Measurements from ENCODE around the gene SLC25A29.
A peak's percentile ranks its signal among the peaks of the same experiment; 100 is the strongest.

The SLC25A29 gene

DNA sequence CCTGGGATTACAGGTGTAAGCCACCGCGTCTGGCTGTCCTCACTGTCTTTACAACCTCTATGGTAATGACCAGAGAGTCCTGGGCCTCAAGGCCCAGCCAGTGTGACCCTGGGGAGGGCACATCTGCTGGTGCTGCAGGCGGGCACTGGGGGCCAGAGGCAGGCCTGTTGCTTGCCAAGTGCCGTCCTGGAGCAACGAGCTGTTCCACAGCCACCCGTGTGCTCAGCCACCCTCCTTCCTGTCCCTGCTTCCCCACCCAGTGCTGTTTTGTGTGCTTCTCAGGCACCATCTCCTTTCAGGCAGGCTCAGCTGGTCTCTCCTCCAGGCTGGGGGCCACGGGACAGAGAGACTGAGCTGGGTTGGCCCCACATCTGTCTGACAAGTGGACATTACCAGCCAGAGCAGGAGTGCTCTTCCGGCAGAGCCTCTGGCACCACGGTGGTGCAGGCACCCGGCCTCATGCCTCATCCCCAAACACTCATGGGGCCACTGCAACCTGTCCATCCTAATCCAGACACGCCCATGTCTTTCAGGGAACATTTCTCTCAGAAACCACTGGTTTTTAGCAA is 25.9 kb upstream of the SLC25A29 start:
- no peak for DNase-seq (ENCODE audit: low read depth in 3 of 3)

DNA sequence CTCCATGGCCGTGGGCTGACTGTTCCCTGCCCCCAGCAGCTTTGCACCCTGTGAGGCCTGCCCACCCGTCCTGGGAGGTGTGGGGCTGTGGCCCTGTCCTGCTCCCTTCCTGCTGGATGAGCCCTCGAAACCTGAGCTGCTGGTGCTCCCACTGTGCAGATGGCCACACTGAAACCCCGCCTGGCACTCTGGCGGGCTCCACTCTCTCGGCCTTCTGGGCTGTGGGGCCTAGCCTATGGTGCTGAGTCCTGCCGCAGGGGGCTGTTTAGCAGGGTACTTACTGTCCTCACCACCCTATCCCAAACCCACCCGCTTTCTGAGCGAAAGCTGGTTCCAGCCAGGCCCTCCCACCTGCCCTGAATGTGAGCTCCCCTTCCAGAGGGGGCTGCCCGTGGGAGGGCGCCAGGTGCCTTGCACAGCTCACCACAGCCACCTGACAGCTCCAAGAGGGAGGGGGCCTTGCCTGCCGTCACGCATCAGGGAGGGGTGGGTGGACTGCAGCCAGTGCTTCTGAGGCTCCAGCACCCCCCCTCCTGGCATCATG is 24.2 kb upstream of the SLC25A29 start:
- no peak for DNase-seq (ENCODE audit: low read depth in 3 of 3)

DNA sequence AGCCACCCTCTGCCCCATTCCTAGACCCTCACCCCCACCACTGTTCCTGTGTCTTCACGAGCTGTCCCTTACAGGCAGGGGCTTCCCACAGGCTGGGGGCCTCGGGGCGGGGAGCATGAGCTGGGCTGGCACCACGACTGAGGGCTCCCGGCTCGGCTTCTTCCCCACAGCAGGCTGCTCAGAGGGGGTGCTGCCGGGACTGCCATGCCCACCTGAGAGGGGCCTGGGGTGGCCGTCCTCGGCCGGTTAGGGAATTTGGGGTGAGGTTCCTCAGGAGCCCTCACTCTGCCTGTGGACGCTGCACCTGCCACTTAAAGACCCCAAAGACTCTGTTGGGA is 23.7 kb upstream of the SLC25A29 start:
- no peak for DNase-seq (ENCODE audit: low read depth in 3 of 3)

DNA sequence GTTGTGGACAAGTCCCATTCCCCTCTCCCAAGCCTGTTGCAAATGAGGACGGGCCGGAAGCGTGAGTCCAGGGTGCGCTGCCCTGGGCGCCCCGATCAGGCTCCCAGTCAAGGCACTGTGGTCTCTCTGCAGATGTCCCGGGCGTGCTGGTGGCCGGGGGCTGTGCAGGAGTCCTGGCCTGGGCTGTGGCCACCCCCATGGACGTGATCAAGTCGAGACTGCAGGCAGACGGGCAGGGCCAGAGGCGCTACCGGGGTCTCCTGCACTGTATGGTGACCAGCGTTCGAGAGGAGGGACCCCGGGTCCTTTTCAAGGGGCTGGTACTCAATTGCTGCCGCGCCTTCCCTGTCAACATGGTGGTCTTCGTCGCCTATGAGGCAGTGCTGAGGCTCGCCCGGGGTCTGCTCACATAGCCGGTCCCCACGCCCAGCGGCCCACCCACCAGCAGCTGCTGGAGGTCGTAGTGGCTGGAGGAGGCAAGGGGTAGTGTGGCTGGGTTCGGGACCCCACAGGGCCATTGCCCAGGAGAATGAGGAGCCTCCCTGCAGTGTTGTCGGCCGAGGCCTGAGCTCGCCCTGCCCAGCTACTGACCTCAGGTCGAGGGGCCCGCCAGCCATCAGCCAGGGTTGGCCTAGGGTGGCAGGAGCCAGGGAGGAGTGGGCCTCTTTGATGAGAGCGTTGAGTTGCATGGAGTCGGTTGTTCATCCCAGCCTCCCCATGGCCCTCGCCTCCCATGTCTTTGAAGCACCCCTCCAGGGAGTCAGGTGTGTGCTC is 23.2 kb upstream of the SLC25A29 start:
- no peak for DNase-seq (ENCODE audit: low read depth in 3 of 3)

DNA sequence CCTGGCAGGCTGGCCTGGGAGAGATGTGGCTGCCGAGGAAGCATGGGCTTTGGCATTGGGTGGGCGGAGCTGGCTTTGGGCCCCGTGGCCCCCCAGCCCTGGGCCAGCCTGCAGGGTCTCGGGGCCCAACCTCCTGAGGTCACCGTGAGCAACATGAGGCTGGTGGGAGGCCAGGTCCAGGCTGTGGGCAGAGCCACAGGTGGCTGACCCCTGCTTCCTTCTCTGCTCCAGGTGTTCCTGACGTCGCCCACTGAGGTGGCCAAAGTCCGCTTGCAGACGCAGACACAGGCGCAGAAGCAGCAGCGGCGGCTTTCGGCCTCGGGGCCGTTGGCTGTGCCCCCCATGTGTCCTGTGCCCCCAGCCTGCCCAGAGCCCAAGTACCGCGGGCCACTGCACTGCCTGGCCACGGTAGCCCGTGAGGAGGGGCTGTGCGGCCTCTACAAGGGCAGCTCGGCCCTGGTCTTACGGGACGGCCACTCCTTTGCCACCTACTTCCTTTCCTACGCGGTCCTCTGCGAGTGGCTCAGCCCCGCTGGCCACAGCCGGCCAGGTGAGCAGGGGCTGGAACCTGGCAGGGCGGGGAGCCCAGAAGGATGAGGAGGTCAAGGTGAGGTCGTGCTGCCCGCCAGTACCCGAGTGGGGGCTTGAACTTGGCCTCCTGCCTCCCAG is 22.4 kb upstream of the SLC25A29 start:
- no peak for DNase-seq (ENCODE audit: low read depth in 3 of 3)

DNA sequence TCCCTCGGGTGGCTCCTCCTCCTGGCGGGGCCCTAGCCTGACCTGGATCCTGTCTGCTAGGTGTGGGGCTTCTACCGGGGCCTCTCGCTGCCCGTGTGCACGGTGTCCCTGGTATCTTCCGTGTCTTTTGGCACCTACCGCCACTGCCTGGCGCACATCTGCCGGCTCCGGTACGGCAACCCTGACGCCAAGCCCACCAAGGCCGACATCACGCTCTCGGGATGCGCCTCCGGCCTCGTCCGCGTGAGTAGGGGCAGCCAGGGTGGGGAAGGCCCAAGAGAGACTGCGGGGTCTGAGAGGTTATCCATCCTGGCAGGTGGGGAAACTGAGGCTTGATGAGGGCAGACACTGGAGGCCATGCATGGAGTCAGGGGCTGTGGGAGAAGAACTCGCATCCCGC is 20.9 kb upstream of the SLC25A29 start:
- no peak for DNase-seq (ENCODE audit: low read depth in 3 of 3)

DNA sequence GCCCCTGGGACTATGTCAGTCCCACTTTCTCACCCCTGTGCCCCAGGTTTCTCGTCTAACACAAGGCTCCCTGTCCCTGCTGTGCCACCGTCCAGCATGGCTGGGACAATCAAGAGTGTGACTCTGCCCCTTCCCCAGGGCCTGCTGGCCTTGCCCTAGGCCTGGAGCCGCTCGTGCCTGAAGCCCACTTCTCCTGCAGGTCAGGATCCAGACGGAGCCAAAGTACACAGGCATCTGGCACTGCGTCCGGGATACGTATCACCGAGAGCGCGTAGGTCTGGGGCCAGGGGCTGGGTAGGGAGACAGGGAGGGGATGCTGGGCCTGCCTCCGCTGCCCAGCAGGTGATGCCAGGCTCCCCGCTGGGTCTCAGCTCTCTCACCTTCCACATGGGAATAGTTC is 19.7 kb upstream of the SLC25A29 start:
- DNase-seq (ENCODE audit: low read depth in 3 of 3), result no peak

DNA sequence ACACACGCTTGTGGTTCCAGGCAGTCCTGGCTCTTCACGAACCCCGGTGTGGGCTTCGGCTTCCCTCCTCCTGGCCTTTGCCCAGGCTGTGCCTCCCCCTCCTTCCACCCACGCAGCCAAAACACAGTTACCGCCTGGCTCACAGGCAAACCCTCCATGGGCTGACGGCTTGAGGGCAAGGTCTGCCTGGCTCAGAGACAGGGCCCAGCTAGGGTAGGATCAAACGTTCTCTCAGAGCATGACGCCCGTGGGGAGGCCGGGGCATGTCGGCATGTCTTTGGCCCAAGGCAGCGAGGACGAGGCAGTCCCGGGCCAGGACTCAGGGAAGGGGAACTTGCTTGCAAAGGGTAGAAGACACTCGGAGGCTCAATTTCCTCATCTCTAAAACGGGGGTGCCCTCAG is 19.0 kb upstream of the SLC25A29 start:
- no peak for DNase-seq (ENCODE audit: low read depth in 3 of 3)

DNA sequence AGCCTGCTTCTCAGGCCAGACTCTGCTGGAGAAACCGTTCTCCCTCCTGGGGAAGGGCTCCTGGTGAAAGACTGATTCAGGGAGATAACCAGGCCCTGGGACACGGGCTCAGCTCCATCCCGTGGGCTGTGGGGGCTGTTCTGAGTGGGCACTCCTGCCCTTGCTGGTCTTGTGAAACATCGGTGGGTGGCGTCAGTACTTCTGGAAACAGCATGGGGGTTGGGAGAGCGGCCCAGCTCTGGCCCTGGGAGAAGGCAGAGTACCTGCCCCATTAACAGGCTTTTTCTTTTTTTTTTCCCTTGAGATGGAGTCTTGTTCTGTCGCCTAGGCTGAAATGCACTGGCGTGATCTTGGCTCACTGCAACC is 17.7 kb upstream of the SLC25A29 start:
- DNase-seq (ENCODE audit: low read depth in 3 of 3), result no peak

DNA sequence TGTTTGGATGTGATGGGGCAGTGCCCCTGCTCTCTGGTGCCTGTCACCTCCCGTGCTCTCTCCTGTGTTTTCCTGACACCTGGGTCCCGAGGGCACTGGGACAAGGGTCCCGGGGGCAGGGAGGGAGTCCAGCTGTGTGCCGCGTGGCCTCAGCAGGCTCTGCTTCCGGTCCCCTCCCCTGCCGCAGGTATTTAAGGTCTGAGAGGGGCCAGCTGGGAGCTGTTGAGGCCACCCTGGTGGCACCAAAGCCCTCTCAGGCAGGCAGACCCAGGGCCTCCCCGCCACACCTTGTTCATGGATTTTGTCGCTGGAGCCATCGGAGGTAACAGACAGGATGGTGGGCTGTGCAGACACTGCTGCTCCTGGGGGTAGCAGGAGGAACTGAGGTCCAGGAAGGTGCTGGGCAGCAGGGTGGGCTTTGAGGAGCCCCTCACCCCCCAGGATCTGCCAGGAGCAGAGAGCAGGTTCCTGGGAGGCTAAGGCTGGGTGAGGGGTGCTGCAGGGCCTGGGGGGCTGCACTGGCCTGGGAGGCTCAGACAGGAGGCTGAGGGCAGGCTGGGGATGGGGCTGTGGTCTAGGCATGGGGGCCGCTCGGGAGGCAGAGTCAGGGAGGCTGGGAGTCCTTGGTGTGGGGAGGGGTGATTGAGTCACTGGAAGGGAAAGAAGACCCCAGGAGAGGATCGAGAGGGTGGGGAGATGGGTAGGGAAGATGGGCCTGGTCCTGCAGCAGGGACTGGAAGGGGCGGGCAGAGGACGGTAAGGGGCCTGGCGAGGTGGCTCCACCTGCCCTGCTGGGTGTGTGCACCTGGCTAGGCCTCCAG is 17.1 kb upstream of the SLC25A29 start, which contains the start of gene SLC25A47:
TSS of gene SLC25A47 (plus strand) at position 219 of the 821 bp plus-strand sequence. CDS start at position 295, 76 bp downstream.
- no peak for DNase-seq (ENCODE audit: low read depth in 3 of 3)

DNA sequence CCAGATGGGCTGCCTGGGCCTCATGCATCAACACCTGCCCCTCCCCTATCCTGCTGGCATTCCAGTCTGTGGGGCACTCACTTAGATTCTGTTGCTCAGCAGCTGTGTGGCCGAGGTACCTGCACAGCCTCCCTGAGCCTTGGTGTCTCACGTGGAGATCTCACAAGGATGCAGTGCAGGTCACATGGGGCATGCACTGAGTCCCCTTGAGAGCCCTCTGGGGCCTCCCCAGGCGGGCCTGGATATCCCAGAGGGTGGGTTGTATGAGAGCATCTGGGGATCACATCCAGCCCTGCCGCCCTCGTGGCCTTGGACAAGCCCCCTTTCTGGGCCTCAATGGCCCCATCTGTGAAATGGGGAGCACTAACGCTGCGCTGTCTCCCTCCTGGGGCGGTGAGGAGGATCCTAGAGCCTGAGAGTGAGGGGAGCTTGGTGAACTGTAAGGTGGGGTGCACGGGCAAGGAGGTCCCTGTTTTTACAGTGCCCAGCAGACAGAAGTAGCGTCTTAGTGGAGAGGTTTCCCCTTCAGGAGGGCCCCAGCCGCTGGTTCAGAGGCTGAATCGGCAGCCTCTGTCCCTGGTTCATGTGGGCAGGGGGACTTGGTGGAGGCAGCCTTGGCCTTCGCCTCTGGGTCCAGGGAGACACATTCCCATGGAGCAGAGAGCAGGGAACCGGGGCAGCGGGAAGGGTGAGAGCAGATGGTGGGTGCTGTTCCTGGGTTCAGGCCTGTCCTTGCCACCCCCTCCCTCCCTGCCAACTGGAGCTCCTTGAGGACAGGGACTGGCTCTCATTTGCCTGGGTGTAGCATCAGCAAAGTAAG is 16.1 kb upstream of the SLC25A29 start:
- no peak for DNase-seq (ENCODE audit: low read depth in 3 of 3)

DNA sequence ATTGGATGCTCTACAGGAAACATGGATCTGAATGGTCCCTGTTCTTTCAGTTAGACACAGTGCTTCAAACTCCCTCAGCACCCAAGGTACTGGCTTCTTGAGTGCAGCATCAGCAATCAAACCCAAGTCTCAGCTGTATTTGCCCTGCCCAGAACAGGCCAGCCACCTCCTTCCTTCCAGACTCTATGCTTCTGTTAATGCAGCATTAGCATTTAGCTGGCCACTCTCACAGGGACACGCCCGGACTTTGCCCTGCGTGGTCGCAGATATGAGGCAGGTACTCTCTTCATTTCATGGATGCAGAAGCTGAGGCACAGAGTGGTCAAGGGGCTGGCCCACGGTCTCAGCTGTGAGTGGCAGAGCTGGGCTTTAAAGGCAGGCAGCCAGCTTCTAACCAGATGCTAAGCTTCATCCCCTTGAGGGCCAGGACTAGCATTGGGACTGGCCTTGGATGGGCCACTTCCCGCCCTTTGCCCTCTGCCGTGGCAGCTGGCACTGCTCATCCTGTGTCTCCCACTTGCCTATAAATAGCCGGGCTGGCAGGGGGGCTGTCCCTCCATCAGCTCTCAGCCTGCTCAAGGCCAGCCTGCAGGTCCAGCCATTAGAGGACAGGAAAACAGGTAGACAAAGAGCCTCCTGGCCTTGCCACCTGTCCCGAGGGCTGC is 15.4 kb upstream of the SLC25A29 start:
- no peak for DNase-seq (ENCODE audit: low read depth in 3 of 3)

DNA sequence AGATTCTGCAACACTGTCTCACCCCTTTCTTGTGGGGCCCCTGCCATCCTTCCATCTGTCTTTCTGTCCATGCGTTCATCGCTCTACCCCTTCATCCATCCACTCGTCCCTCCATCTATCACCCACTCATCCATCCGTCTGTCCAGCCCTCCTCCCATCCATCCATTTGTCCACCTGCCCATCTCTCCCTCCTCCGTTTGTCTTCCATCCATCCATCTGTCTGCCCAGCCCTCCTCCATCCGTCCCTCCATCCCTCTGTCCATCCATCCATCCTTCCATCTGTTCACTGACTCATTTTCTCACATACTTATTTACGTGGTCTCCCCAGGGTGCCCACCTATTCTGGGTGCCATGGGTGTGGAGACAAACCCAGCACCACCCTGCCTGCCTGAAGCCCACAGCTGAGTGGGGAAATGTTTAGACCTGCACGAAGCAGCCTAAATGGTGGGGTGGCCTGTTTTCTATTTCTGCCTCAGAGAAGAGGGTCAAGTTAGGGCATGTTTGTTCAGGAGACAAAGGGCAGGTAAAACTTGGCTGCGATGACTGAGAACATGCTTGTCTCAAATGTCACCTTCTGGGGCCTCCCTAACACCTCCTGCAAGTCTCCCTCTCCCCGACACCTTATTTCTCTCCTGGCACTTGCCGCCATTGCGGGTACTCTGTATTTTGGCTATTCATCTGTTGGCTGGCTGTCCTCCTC is 14.1 kb upstream of the SLC25A29 start:
- DNase-seq (ENCODE audit: low read depth in 3 of 3), result no peak

DNA sequence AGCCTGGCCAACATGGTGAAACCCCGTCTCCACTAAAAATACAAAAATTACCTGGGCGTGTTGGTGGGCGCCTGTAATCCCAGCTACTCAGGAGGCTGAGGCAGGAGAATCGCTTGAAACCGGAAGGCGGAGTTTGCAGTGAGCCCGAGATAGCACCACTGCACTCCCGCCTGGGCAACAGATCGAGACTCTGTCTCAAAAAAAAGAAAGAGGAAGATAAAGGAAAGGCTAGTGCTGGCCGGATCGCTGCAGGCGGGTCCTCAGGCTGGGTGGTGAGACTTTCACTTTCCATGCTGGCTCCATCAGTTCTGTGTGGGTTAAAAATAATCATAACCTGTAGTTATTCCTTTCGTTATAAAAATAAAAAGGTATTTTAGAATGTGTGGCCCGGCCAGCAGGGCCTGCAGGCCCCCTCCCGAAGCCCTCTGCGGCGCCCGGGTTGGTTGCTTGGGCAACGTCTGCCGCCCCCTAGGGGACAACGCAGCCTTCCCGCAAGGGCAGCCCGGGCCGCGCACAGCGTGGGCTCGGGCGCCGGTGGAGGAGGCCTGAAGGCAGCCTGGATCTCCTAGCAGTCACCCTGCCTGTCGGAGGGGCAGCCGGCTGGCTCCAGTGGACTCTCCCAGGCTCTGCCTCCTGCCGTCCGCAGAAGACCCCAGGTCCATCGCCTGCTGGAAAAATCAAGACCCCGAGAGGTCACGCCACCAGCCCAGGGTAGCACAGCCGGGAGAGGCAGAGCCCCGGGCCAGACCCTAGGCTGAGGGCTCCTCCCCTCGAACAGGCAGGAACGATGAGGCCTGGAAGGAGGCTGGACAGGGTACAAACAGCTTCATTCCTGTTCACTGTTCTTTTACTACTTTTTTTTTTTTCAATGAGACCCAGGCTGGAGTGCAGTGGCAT is 11.9 kb upstream of the SLC25A29 start:
- DNase-seq (ENCODE audit: low read depth in 3 of 3), result peak; percentile 46 to 74 (median 52)

DNA sequence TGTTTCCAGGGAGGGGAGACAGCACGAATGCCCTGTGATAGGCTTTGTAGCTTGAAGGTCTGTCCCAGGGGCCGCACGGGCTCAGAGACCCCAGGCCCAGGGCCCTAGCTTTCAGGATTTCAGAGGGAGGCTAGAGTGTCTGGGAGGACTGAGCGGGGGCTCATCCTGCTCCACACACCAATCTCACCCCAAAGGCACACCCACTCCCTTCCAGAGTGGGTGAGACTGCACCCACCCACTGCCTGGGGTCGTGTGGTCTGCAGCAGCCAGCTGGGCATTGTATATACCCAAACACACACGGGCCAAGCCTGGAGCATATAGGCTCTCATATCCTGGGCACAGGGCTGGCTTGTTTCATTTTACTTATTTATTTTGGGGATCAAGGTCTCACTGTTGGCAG is 11.1 kb upstream of the SLC25A29 start:
- no peak for DNase-seq (ENCODE audit: low read depth in 3 of 3)

DNA sequence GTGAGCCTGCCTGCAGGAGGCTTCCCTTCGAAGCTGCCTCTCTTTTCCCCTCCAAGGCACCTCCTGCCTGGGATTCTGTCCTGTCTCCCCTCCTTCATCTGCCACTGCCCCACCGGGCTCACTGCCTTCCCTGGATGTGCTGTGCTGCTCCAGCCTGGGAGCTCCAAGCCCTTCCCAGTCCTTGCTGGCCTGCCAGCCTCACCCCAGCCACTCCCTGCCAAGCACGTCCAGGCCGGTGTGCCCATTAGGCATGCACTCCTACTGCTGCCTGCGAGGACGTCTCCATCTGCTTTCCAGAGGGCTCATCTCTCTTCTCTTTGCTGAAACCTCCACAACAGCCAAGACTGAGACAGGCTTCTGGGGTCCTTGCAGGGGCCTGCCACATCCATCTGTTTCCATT is 8.5 kb upstream of the SLC25A29 start:
- no peak for DNase-seq (ENCODE audit: low read depth in 3 of 3)

DNA sequence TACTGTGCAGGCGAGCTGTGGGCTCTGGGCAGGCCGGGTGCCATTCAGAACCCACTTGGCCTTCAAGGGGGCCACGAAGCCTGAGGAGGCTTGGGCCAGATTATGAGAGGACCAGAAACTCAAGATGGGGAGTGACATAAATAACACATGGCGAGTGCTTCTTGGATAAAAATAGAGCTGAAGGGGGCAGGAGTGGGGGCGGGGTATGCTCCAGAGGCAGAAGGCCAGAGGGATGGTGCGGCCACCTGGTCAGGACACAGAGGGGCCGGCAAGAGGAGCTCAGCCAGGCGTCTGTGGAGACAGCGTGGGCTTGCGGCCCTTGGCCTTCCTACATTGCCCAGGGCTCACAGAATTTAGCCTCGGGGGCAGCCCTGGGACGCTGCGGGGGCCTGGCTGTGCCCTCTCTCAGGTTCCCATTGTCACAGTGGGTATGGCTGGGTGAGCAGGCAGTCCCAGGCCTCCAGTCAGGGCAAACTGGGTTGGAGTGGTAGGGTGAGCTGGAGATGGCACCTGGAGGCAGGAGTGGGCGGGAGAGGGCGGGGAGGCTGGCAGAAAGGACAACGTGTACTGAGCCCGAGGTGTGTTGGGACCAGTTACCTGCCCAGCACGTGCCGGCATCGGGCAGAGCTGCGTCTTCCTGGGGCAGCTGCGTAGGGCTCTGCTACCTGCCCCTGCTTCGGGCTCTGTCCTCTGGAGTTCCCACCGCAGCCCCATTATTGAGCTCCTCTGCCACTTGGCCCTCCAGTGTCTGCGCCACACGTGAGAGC is 7.4 kb upstream of the SLC25A29 start:
- DNase-seq (ENCODE audit: low read depth in 3 of 3), result no peak

DNA sequence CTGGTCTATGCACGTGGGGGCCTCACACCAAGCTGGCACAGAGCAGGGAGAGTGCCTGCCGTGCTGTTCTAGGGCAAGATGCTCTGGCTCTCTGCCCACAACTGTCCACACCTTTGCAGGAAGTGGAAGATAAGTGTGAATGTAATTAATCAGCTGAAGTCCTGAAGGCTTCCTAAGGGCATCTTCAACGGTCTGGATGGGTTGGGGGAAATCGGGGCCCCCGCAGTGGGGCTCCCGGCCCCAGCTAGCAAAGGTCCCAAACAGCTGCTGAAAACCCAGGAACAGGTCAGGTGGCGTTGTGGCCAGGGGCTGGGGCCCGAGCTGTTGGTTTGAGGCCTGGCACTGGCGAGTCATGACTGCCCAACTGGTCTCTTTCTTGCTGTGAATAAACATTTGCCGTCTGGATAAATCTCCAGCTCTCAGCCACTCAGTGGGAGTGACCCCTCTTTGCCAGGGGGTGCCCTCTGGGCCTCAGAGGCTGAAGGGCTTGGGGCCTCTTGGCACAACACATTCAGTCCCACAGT is 6.7 kb upstream of the SLC25A29 start:
- no peak for DNase-seq (ENCODE audit: low read depth in 3 of 3)
